Gastrocnemius medialis (tissue), 4 donors: ENCODE data around the gene KRTAP4-1.

ENCODE experiments used
- POLR2A ChIP-seq, 2 donors: fragments of 450-650 bp; IDR thresholded peaks; one replicate each; pipeline ENCODE4 v1.6.1; 2017; ENCODE audit warnings: antibody characterized with exemption in 2 of 2, mild to moderate bottlenecking in 2 of 2, moderate library complexity in 2 of 2
- TF ChIP-seq, protein P1 (sequence below), 5 experiments: fragments of 450-650 bp in 3 of 5; fragments of 200-600 bp in 2 of 5; sonication (generic) in 2 of 5; IDR thresholded peaks in 4 of 5; conservative IDR thresholded peaks in 1 of 5; 1 replicate in 4 of 5; 2 replicates in 1 of 5; pipeline ENCODE4 v1.5.1; 2016 to 2019; ENCODE audit warnings: antibody characterized with exemption in 5 of 5, mild to moderate bottlenecking in 3 of 5, moderate library complexity in 3 of 5

GRCh38 chr17:41168121-41168520 is 16.6 kb downstream of the KRTAP4-1 start, which contains the start of gene KRTAP4-3:
- TF ChIP-seq, protein P1, sequence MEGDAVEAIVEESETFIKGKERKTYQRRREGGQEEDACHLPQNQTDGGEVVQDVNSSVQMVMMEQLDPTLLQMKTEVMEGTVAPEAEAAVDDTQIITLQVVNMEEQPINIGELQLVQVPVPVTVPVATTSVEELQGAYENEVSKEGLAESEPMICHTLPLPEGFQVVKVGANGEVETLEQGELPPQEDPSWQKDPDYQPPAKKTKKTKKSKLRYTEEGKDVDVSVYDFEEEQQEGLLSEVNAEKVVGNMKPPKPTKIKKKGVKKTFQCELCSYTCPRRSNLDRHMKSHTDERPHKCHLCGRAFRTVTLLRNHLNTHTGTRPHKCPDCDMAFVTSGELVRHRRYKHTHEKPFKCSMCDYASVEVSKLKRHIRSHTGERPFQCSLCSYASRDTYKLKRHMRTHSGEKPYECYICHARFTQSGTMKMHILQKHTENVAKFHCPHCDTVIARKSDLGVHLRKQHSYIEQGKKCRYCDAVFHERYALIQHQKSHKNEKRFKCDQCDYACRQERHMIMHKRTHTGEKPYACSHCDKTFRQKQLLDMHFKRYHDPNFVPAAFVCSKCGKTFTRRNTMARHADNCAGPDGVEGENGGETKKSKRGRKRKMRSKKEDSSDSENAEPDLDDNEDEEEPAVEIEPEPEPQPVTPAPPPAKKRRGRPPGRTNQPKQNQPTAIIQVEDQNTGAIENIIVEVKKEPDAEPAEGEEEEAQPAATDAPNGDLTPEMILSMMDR (IDR thresholded peaks at IDR 0.05 in 4 of 5, conservative IDR thresholded peaks at IDR 0.05 in 1 of 5) = no peak
- no peak for TF ChIP-seq POLR2A (IDR thresholded peaks at IDR 0.05)
